MM.1S (cell line): ENCODE results near the gene UGT3A1.

ENCODE experiments used
- CTCF ChIP-seq: fragments of 300-600 bp; sonication (generic); IDR thresholded peaks from 2 replicates; pipeline ENCODE4 v1.5.1; 2016; ENCODE audit warnings: antibody characterized with exemption, low read length, mixed read lengths
- EZH2 ChIP-seq: fragments of 300-600 bp; sonication (generic); optimal IDR thresholded peaks from 2 replicates; pipeline ENCODE3; 2017; ENCODE audit warnings: low read depth, mild to moderate bottlenecking, antibody characterized with exemption, low read length, mixed read lengths
- EZH2phosphoT487 ChIP-seq: fragments of 300-600 bp; sonication (generic); IDR thresholded peaks from 2 replicates; pipeline ENCODE4 v1.6.1; 2018; ENCODE audit warnings: antibody characterized with exemption, low read length

GRCh38 chr5:35979715-35980114 lies 11.5 kb downstream of the UGT3A1 start:
- no peak for TF ChIP-seq CTCF
- no peak for TF ChIP-seq EZH2phosphoT487
- no peak for TF ChIP-seq EZH2
